Muscle layer of colon (tissue), 2 donors: ENCODE results near the gene HBEGF.

Experiments
- H3K27ac ChIP-seq: one replicate; pipeline ENCODE4 v1.7.0; 2013; ENCODE audit warnings: low read depth, mild to moderate bottlenecking, low read length, moderate library complexity
- H3K27me3 ChIP-seq, 2 donors: one replicate each; pipeline ENCODE4 v1.7.0; 2013; ENCODE audit warnings: low read length in 2 of 2, mild to moderate bottlenecking in 2 of 2; ENCODE audit not compliant: insufficient read depth in 2 of 2, control insufficient read depth in 1 of 2
- H3K36me3 ChIP-seq: one replicate; pipeline ENCODE4 v1.7.0; 2013; ENCODE audit warnings: mild to moderate bottlenecking, low read length; ENCODE audit not compliant: insufficient read depth
- H3K4me1 ChIP-seq: one replicate; pipeline ENCODE4 v1.7.0; 2013; ENCODE audit warnings: mild to moderate bottlenecking, low read length; ENCODE audit not compliant: insufficient read depth
- H3K4me3 ChIP-seq, 2 donors: one replicate each; pipeline ENCODE4 v1.7.0; 2013; ENCODE audit warnings: low read length in 2 of 2, low read depth in 1 of 2, mild to moderate bottlenecking in 1 of 2, moderate library complexity in 1 of 2
- H3K9ac ChIP-seq: one replicate; pipeline ENCODE4 v1.7.0; 2013; ENCODE audit warnings: low read length
- H3K9me3 ChIP-seq: one replicate; pipeline ENCODE4 v1.7.0; 2013; ENCODE audit warnings: mild to moderate bottlenecking, low read length
- donor health status: abdominal sarcoma.
- donor health status: Adenocarcinoma of cecum.

Gene HBEGF

GRCh38 chr5:140360101-140360500 lies 13.7 kb upstream of the HBEGF start, which contains the start of gene SLC4A9:
Gene SLC4A9, plus strand, starts transcription at chr5:140360194. Its CDS starts 43 bp downstream, at chr5:140360237.
- H3K36me3 ChIP-seq, result no peaks in the 10 kb centered on the region
- H3K27me3 ChIP-seq, result no peaks in the 10 kb centered on the region
- H3K4me3 ChIP-seq, result no peak within 1 kb of the TSS
- no peak within 1 kb of the TSS for H3K27ac ChIP-seq
- H3K9ac ChIP-seq, result no peak within 1 kb of the TSS
- H3K4me1 ChIP-seq, result peaks cover 11% of the 10 kb centered on the region
- H3K9me3 ChIP-seq, result no peaks in the 10 kb centered on the region

- peaks cover 11% of the 10 kb centered on the region for H3K4me1 ChIP-seq
- no peaks in the 10 kb centered on the region for H3K27me3 ChIP-seq
- H3K27ac ChIP-seq, result no peak overlapping the region
- no peak overlapping the region for H3K9ac ChIP-seq
- no peak overlapping the region for H3K4me3 ChIP-seq
- H3K36me3 ChIP-seq, result no peaks in the 10 kb centered on the region
- H3K9me3 ChIP-seq, result no peaks in the 10 kb centered on the region
These were observed 12.4 kb upstream of the HBEGF start for GRCh38 chr5:140358738-140359310.

DNA sequence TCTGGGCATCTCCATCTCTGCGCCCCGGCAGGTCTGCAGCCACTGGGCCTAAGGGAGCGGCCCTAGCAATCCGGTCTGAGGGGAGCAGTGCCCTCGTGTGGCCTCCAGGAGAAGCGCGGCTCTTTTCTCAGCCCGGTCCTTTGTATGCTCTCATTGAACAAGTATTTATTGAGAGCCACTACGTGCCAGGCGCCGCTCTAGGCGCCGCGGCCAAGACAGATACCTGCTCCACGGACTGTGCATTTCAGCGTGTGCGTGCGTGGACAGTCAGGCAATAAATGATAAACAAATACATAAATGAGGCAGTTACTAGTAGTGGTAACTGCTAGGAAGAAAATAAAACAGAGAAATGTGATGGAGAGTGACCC lies 11.3 kb upstream of the HBEGF start:
- Histone ChIP-seq H3K4me1 (peaks cover 11% of the 10 kb centered on the region), H3K4me3 (peak overlapping the region in 1 of 2 donors; percentile 47), H3K9me3 (no peaks in the 10 kb centered on the region), H3K9ac (no peak overlapping the region), H3K27me3 (no peaks in the 10 kb centered on the region), H3K36me3 (no peaks in the 10 kb centered on the region), H3K27ac (no peak overlapping the region)

- H3K4me1 ChIP-seq, result peaks cover 11% of the 10 kb centered on the region
- no peak overlapping the region for H3K9ac ChIP-seq
- no peaks in the 10 kb centered on the region for H3K9me3 ChIP-seq
- H3K4me3 ChIP-seq, result peak overlapping the region in 1 of 2 donors; percentile 47
- H3K36me3 ChIP-seq, result no peaks in the 10 kb centered on the region
- H3K27ac ChIP-seq, result no peak overlapping the region
- H3K27me3 ChIP-seq, result no peaks in the 10 kb centered on the region
These were observed 10.7 kb upstream of the HBEGF start for GRCh38 chr5:140356853-140357725.

- H3K9ac ChIP-seq, result no peak overlapping the region
- H3K4me1 ChIP-seq, result peaks cover 14% of the 10 kb centered on the region
- no peaks in the 10 kb centered on the region for H3K36me3 ChIP-seq
- no peak overlapping the region for H3K4me3 ChIP-seq
- H3K27me3 ChIP-seq, result no peaks in the 10 kb centered on the region
- no peaks in the 10 kb centered on the region for H3K9me3 ChIP-seq
- H3K27ac ChIP-seq, result no peak overlapping the region
These were observed 9.1 kb upstream of the HBEGF start for GRCh38 chr5:140355546-140355945.

DNA sequence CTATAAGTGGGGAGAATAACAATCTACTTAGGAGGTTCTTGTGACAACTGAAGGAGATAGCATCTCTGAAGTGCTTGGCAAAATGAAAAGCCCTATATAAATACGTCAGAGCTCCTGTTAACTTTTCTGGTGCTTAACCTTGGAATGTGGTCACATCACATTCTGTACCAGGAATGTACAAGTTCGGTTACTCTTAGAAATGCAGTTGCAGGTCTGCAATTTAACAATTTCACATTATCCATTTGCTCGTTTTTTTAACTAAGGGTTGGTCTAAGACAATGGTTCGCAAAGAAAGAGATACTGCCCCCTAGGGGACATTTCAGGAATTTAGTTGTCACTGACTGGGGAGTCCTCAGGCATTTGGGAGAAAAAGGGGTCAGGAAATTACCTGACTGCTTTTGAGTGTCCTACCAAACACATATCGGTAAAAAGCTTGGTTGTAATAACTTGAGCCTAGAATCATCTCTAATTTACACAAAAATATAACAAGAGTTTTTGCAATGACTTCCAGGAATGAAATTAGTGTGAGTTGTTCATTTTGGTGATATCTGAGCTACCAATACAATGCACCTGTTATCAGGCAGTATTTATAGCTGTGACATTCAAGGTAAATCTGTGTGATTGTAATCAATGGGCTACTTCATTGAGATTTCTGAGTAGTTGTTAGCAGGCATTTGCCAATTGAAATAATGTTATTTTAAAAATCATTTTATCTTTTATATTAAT lies 5.4 kb upstream of the HBEGF start:
- Histone ChIP-seq H3K4me3 (no peak overlapping the region), H3K27me3 (no peaks in the 10 kb centered on the region), H3K4me1 (peaks cover 11% of the 10 kb centered on the region), H3K9me3 (no peaks in the 10 kb centered on the region), H3K36me3 (no peaks in the 10 kb centered on the region), H3K9ac (no peak overlapping the region), H3K27ac (no peak overlapping the region)

DNA sequence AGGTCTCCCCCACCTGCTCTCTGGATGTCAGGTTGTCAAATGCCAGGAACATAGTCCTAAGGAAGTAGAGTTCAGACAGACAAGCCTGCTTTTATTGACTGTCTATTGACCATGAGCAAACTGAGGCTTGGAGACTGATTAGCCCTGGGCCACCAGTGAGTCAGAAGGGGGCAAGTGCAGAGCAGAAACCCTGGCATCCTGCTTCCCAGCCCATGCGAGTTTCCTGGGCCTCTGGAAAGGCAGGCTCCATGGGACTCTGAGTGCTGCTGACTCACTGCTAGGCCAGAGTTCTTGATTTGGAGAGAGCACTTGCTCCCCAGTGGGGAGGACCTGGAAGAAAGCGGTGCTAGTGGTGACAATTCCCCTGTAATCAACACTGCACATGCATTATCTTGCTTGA lies 2.8 kb upstream of the HBEGF start:
- Histone ChIP-seq H3K36me3 (no peaks in the 10 kb centered on the region), H3K9ac (no peak overlapping the region), H3K9me3 (no peaks in the 10 kb centered on the region), H3K4me3 (no peak overlapping the region), H3K27me3 (no peaks in the 10 kb centered on the region), H3K4me1 (peaks cover 22% of the 10 kb centered on the region), H3K27ac (no peak overlapping the region)

- Histone ChIP-seq H3K9me3 (no peaks in the 10 kb centered on the region), H3K4me3 (no peak overlapping the region), H3K36me3 (peaks cover 6% of the 10 kb centered on the region), H3K27me3 (no peaks in the 10 kb centered on the region), H3K27ac (no peak overlapping the region), H3K4me1 (peaks cover 32% of the 10 kb centered on the region), H3K9ac (no peak overlapping the region)
These were observed 1.7 kb upstream of the HBEGF start for GRCh38 chr5:140348104-140348503.

DNA sequence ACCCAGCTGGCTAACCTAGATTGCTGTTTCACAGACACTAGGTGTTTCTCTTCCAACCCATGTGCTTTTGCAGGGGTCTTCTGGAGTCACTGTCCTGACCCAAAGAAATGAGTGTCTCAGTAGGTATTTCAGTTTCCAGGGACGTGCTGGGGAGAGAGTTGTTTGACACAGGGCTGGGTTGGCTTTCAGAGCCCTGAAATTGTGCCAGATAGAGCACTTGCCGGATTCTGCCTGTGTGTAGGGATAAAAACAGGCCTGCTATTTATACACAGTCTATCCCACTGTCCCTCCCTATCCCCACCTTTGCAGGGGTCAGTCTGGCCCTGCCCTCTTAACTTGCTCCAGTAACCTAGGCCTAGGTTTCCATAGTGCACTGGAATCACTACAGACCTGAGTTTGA lies 957 bp upstream of the HBEGF start:
- H3K9me3 ChIP-seq, result no peaks in the 10 kb centered on the region
- no peak overlapping the region for H3K9ac ChIP-seq
- peak overlapping the region in 1 of 2 donors; percentile 73 for H3K4me3 ChIP-seq
- H3K4me1 ChIP-seq, result peaks cover 37% of the 10 kb centered on the region
- peaks cover 13% of the 10 kb centered on the region for H3K36me3 ChIP-seq
- peak overlapping the region; percentile 78 for H3K27ac ChIP-seq
- H3K27me3 ChIP-seq, result no peaks in the 10 kb centered on the region

- Histone ChIP-seq H3K4me1 (peaks cover 48% of the 10 kb centered on the region), H3K9me3 (no peaks in the 10 kb centered on the region), H3K27ac (peak overlapping the region; percentile 78), H3K27me3 (no peaks in the 10 kb centered on the region), H3K36me3 (peaks cover 23% of the 10 kb centered on the region), H3K9ac (peak overlapping the region; percentile 53), H3K4me3 (peak overlapping the region; percentile 72 to 73)
These were observed 470 bp downstream of the HBEGF start for GRCh38 chr5:140345919-140346347.

DNA sequence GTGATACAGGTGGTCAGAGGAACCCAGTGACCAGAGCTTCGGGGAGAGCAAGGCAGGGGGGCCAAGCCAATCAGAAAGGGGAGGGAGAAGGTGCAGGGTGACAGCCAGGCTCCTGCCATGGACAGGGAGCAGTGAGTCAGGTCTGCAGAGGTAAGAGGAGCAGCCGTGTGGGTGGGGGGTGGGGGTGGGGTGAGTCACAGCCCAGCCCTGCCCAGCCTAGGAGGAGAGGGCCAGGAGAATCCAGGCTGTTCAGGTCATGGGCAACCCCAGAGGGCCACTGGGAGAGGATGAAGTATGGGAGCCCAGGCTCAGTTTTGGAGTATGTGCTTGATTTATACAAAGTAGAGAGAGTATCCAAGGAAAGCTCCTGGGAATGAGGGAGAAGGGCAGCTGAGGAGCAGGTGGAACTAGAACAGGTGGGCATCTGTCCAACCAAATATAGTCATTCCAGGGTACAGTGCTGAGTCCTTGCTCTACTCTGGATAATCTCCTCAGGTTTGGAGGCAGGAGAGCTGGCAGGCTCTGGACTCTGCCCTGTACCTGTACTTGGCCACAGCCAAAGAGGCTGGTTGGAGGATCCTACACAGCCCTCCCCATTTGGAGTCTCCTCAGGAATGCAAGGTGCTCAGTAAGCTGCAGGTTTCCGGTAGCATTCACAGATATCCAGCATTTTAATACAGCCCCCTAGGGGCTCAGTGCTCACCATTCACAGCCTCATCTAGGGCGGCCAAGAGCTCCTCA lies 1.6 kb downstream of the HBEGF start:
- Histone ChIP-seq H3K4me1 (peaks cover 53% of the 10 kb centered on the region), H3K4me3 (peak overlapping the region in 1 of 2 donors; percentile 73)

More for the DNA sequence above, 1.6 kb downstream of the HBEGF start:
- Histone ChIP-seq H3K27ac (no peak overlapping the region), H3K27me3 (no peaks in the 10 kb centered on the region), H3K9ac (peak overlapping the region; percentile 13), H3K9me3 (no peaks in the 10 kb centered on the region), H3K36me3 (peaks cover 28% of the 10 kb centered on the region)
